ENCODE results near the gene WASF2.
"Not testable (repeated sequence)": the region's sequence is repeated elsewhere in the genome, so short reads cannot be mapped to it uniquely, and the experiment has no call there.

The WASF2 gene

GRCh38 chr1:27489973-27490741 is at the start of gene WASF2:
TSS of gene WASF2 (minus strand) at chr1:27490167. CDS start at chr1:27428890, 61,277 bp downstream.
- DNase-seq (ENCODE audit: low read depth) = peak; percentile 97

GRCh38 chr1:27538793-27539192 is 48.8 kb upstream of the WASF2 start:
- DNase-seq (ENCODE audit: low read depth) = peak; percentile 91

- DNase-seq (ENCODE audit: low read depth) = not testable (repeated sequence)
Measured at GRCh38 chr1:27538305-27538676, 48.3 kb upstream of the WASF2 start.

- DNase-seq (ENCODE audit: low read depth) = peak; percentile 92
Measured at GRCh38 chr1:27536767-27537166, 46.8 kb upstream of the WASF2 start.

- no peak for DNase-seq (ENCODE audit: low read depth)
Measured at GRCh38 chr1:27536010-27536757, 46.2 kb upstream of the WASF2 start.

- no peak for DNase-seq (ENCODE audit: low read depth)
Measured at GRCh38 chr1:27535386-27535785, 45.4 kb upstream of the WASF2 start.

GRCh38 chr1:27531959-27532685 is 42.2 kb upstream of the WASF2 start:
- DNase-seq (ENCODE audit: low read depth) = no peak

GRCh38 chr1:27530192-27530591 is 40.2 kb upstream of the WASF2 start:
- DNase-seq (ENCODE audit: low read depth) = no peak

GRCh38 chr1:27529704-27530018 is 39.7 kb upstream of the WASF2 start:
- DNase-seq (ENCODE audit: low read depth) = no peak

GRCh38 chr1:27528818-27529703 is 39.1 kb upstream of the WASF2 start:
- peak; percentile 65 for DNase-seq (ENCODE audit: low read depth)

- no peak for DNase-seq (ENCODE audit: low read depth)
Measured at GRCh38 chr1:27527890-27528817, 38.2 kb upstream of the WASF2 start.

GRCh38 chr1:27527223-27527889 is 37.4 kb upstream of the WASF2 start:
- DNase-seq (ENCODE audit: low read depth) = peak; percentile 33

GRCh38 chr1:27526569-27527222 is 36.7 kb upstream of the WASF2 start:
- no peak for DNase-seq (ENCODE audit: low read depth)

- peak; percentile 84 for DNase-seq (ENCODE audit: low read depth)
Measured at GRCh38 chr1:27525296-27526272, 35.6 kb upstream of the WASF2 start.

- DNase-seq (ENCODE audit: low read depth) = no peak
Measured at GRCh38 chr1:27523337-27524020, 33.5 kb upstream of the WASF2 start.

- peak; percentile 42 for DNase-seq (ENCODE audit: low read depth)
Measured at GRCh38 chr1:27522432-27523336, 32.7 kb upstream of the WASF2 start.
